Suprapubic skin (tissue), 4 donors: ENCODE data around the gene SLC49A4.

Source experiments
- CTCF ChIP-seq, 2 donors: fragments of 200-600 bp in 1 of 2; fragments of 450-650 bp in 1 of 2; sonication (generic) in 1 of 2; IDR thresholded peaks; one replicate each; pipeline ENCODE4 v1.5.1; 2016 to 2019; ENCODE audit warnings: antibody characterized with exemption in 2 of 2, mild to moderate bottlenecking in 1 of 2, moderate library complexity in 1 of 2
- EP300 ChIP-seq: sonication (generic); formaldehyde crosslinking; IDR thresholded peaks from one replicate; pipeline ENCODE4 v1.6.1; 2017; ENCODE audit warnings: antibody characterized with exemption
- POLR2AphosphoS5 ChIP-seq, 3 donors: sonication (generic); formaldehyde crosslinking; IDR thresholded peaks; one replicate each; pipeline ENCODE4 v1.6.1; 2017; ENCODE audit warnings: antibody characterized with exemption in 3 of 3

- TF ChIP-seq CTCF (IDR thresholded peaks at IDR 0.05) (no peak), POLR2AphosphoS5 (IDR thresholded peaks at IDR 0.05) (no peak), EP300 (no peak)
Measured at GRCh38 chr3:122748347-122748746, 46.5 kb upstream of the SLC49A4 start.
